GM19193 (cell line): ENCODE results near the gene LACTBL1.

Experiments
- POLR2A ChIP-seq: IDR thresholded peaks from 4 replicates; pipeline ENCODE4 v1.6.1; 2011; ENCODE audit not compliant: insufficient read depth, insufficient read length; ENCODE audit errors: extremely low read depth

LACTBL1 gene

GRCh38 chr1:22972760-22973159 lies at the start of gene LACTBL1:
Gene LACTBL1, minus strand, starts transcription at chr1:22972866. Its CDS starts 550 bp downstream, at chr1:22972316.
- TF ChIP-seq POLR2A = no peak

DNA sequence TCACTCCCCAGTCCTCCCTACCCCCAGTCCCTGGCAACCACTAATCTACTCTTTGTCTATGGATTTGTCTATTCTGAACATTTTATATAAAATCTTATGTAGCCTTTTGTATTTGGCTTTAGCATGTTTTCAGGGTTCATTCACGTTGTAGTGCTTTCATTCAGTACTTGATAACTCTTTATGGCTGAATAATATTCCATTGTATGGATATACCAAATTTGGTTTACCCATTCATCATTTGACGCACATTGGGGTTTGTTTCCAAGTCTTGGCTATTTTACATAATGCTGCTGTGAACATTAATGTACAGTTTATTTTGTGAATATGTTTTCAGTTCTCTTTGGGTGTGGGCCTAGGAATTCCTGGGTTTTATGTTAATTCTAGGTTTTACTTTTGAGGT lies 49.2 kb upstream of the LACTBL1 start:
- TF ChIP-seq POLR2A = no peak

- no peak for TF ChIP-seq POLR2A
Observed at GRCh38 chr1:23020706-23021405, 48.2 kb upstream of the LACTBL1 start.

GRCh38 chr1:23019863-23020625 lies 47.4 kb upstream of the LACTBL1 start:
- TF ChIP-seq POLR2A = no peak

- TF ChIP-seq POLR2A = peak; percentile 85
Observed at GRCh38 chr1:23019094-23019862, 46.6 kb upstream of the LACTBL1 start, which contains the start of gene KDM1A. Gene KDM1A, plus strand, starts transcription at chr1:23019468. Its CDS starts 129 bp downstream, at chr1:23019597.

DNA sequence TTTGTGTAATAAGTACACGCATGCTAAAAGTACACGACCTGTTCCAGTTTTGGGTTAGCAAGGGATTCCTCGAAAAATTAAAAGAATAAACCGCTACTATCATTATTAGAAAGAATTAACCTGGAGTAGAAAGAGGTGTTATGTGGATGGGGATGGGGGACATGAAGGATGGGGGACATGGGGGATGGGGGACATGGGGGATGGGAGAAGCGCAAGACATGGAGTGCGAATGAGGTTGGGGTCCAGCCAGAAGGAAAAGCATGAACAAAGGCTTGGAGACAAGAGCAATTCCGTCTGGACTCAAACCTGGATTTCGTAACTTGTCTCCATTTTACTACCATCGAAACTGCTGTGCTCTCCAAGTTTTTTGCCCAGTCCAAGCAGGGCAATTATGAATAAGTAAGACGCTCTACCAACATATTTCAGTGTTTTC lies 46.0 kb upstream of the LACTBL1 start:
- no peak for TF ChIP-seq POLR2A

DNA sequence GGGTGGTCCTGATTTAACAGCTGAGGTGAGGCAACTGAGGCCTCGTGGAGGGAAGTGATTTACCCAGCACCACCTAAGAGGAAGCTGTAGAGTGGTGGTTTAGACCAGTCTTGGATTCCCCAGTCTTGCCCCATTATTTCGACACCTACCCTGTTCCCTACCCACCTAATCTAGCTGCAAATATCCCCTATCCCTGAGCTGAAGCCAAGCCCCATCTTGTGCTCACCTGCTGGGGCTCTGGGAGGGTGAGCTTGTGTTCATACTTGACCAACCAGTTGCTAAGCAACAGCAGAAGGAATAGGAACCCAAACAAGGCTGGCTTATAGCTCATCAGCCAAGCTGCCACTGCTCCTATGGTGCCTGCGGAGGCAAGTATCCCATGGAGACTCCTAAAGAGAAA lies 41.0 kb upstream of the LACTBL1 start:
- no peak for TF ChIP-seq POLR2A

GRCh38 chr1:23008901-23009300 lies 36.2 kb upstream of the LACTBL1 start:
- TF ChIP-seq POLR2A = no peak

- no peak for TF ChIP-seq POLR2A
Observed at GRCh38 chr1:23007106-23007505, 34.4 kb upstream of the LACTBL1 start.

GRCh38 chr1:23004112-23004511 lies 31.4 kb upstream of the LACTBL1 start:
- no peak for TF ChIP-seq POLR2A

DNA sequence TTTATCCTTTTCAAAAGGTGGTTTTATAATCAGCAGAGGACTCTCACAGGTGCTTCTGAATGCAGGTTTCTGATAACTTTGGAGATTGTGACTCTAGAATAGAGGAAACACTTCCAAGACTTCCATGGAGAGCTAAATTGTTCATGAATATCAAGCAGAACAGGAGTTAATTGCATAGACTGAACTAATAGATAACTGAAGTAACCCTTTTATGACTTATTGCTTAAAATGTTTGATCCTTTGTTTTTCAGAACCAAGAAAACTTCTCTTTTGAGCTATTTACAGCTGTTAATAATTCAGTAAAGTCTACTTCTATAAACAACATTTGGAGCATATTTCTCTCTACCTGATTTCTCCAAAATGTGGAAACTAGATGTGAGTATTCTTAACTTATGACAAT lies 23.1 kb upstream of the LACTBL1 start:
- TF ChIP-seq POLR2A = no peak

DNA sequence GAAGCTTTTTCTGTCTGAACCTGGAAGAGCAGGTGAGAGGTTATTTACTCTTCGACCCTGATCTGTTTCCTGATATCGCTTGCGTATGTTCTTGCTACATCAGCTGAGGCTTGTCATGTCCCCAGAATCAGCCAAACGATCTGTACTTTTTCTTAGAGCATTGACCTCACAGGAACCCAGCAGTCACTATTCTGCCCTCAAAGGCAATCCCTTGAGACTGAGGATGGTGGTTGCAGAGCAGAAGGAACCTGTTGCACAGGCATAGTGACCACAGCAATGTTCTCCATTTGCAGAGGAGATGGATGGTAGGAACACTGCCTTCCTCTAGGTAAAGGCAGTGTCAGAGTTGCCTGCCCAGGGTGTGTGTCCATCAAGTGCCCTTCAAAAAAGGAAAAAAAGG lies 11.3 kb upstream of the LACTBL1 start:
- no peak for TF ChIP-seq POLR2A

GRCh38 chr1:22978299-22978698 lies 5.6 kb upstream of the LACTBL1 start:
- no peak for TF ChIP-seq POLR2A

GRCh38 chr1:22976461-22977243 lies 4.0 kb upstream of the LACTBL1 start:
- TF ChIP-seq POLR2A = no peak

- no peak for TF ChIP-seq POLR2A
Observed at GRCh38 chr1:22976127-22976460, 3.4 kb upstream of the LACTBL1 start.

DNA sequence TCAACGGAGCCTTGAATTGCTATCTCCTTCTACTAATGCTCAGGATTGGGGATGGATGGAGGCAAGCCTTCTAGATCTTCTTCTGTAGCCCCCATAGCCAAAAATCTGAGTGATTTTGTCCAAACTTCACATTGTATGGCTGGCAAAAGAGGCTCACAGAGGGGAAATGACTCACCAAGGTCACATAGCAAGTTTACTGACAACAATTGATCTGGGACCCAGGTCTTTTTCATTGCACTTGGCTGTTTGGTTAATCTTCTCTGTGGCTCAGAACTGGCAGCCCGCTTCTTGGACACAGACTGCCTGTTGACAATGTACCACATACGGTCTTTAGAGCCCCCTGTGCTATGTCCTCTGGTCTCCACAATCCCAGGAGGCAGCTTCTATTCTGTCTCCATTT lies 3.0 kb upstream of the LACTBL1 start:
- TF ChIP-seq POLR2A = no peak
